ENCODE results near the gene CAPN14.

DNA sequence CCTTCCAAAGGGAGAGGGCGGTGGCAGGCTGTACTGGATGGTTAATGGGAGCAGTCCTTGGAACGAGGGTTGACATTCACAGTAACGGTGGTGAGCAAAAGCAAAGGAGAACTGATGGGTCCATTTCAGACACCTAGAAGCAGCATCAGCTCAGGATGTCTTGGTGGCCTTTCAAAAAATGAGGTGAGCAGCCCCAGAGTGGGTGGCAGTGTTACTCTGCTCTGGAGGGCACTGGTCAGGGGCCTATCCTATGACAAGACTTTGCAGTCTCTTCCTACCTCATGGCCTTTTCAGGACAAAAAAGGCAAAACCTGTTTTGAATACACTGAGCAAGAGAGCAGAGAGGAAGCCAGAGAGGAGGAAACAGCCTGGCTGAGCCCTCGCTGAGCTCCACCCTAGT is 23.5 kb downstream of the CAPN14 start:
- TF ChIP-seq EP300 (IDR thresholded peaks at IDR 0.05; ENCODE audit: borderline replicate concordance) (no peak), FOXM1 (IDR thresholded peaks at IDR 0.05; ENCODE audit: borderline replicate concordance, low read depth) (no peak)

Data from Ishikawa (cell line).